Activated T-helper 17 cell treated with anti-CD3 and anti-CD28 coated beads, Interleukin-2, amount 50 U/mL, for 72 hours (primary cell): ENCODE results near the gene GBP7. TPM values are rescaled to one million over a fixed set of nuclear protein-coding genes. Genes with fewer than 3 reads are reported as not detected.
"Not testable (repeated sequence)": the region's sequence is repeated elsewhere in the genome, so short reads cannot be mapped to it uniquely, and the experiment has no call there.

Experiments used
- ATAC-seq: fragments of 150-1000 bp; cut with Tn5 transposase; replicated peaks from 2 replicates; pipeline ENCODE4 v1.10.0; 2021; ENCODE audit warnings: mild to moderate bottlenecking, moderate library complexity
- H3K27ac Mint-ChIP-seq: one replicate; pipeline ENCODE4 v1.8.0; 2022; ENCODE audit warnings: mixed read lengths
- H3K27me3 Mint-ChIP-seq: one replicate; pipeline ENCODE4 v1.8.0; 2022; ENCODE audit warnings: mixed read lengths
- H3K36me3 Mint-ChIP-seq: one replicate; pipeline ENCODE4 v1.8.0; 2022; ENCODE audit warnings: low read depth, mild to moderate bottlenecking, mixed read lengths
- H3K4me1 Mint-ChIP-seq: one replicate; pipeline ENCODE4 v1.8.0; 2022; ENCODE audit warnings: mixed read lengths
- H3K4me3 Mint-ChIP-seq: one replicate; pipeline ENCODE4 v1.8.0; 2022; ENCODE audit warnings: mild to moderate bottlenecking, mixed read lengths
- H3K9me3 Mint-ChIP-seq: one replicate; pipeline ENCODE4 v1.8.0; 2022; ENCODE audit warnings: mixed read lengths
- total RNA-seq, 2 donors: library from RNA; stranded (reverse); gene quantifications; one replicate each; pipeline ENCODE4 v1.2.3, GENCODE V29; 2022

The GBP7 gene
- total RNA-seq, 2 donors from 2014 or later = not detected

- no peak overlapping the region for H3K27ac Mint-ChIP-seq
- no peaks in the 10 kb centered on the region for H3K9me3 Mint-ChIP-seq
- no peak overlapping the region for H3K4me3 Mint-ChIP-seq
- H3K36me3 Mint-ChIP-seq = no peaks in the 10 kb centered on the region
- peaks cover 10% of the 10 kb centered on the region for H3K27me3 Mint-ChIP-seq
- peaks cover 4% of the 10 kb centered on the region for H3K4me1 Mint-ChIP-seq
- no peak for ATAC-seq
Measured at GRCh38 chr1:89149229-89149628, 26.6 kb downstream of the GBP7 start.

GRCh38 chr1:89147678-89148658 is 27.8 kb downstream of the GBP7 start:
- no peak overlapping the region for H3K27ac Mint-ChIP-seq

GRCh38 chr1:89146721-89147120 is 29.1 kb downstream of the GBP7 start:
- Mint-ChIP-seq H3K27ac (no peak overlapping the region), H3K36me3 (no peaks in the 10 kb centered on the region), H3K27me3 (peaks cover 7% of the 10 kb centered on the region), H3K4me1 (peaks cover 4% of the 10 kb centered on the region), H3K4me3 (no peak overlapping the region), H3K9me3 (no peaks in the 10 kb centered on the region)
- no peak for ATAC-seq

More at GRCh38 chr1:89147678-89148658, 27.8 kb downstream of the GBP7 start:
- H3K4me3 Mint-ChIP-seq = no peak overlapping the region
- peaks cover 4% of the 10 kb centered on the region for H3K4me1 Mint-ChIP-seq
- H3K9me3 Mint-ChIP-seq = no peaks in the 10 kb centered on the region
- no peak for ATAC-seq
- H3K27me3 Mint-ChIP-seq = peaks cover 10% of the 10 kb centered on the region
- no peaks in the 10 kb centered on the region for H3K36me3 Mint-ChIP-seq

GRCh38 chr1:89143484-89143883 is 32.3 kb downstream of the GBP7 start:
- Mint-ChIP-seq H3K9me3 (no peaks in the 10 kb centered on the region), H3K4me3 (no peak overlapping the region), H3K27ac (no peak overlapping the region), H3K36me3 (no peaks in the 10 kb centered on the region), H3K27me3 (peaks cover 6% of the 10 kb centered on the region), H3K4me1 (peaks cover 4% of the 10 kb centered on the region)
- no peak for ATAC-seq

GRCh38 chr1:89142160-89142559 is 33.6 kb downstream of the GBP7 start:
- Mint-ChIP-seq H3K4me1 (no peaks in the 10 kb centered on the region), H3K9me3 (no peaks in the 10 kb centered on the region), H3K36me3 (no peaks in the 10 kb centered on the region), H3K27ac (no peak overlapping the region), H3K4me3 (no peak overlapping the region), H3K27me3 (no peaks in the 10 kb centered on the region)
- ATAC-seq = no peak

GRCh38 chr1:89133747-89134146 is 42.1 kb downstream of the GBP7 start:
- ATAC-seq = no peak
- H3K27ac Mint-ChIP-seq = no peak overlapping the region
- peaks cover 2% of the 10 kb centered on the region for H3K36me3 Mint-ChIP-seq
- H3K9me3 Mint-ChIP-seq = peaks cover 4% of the 10 kb centered on the region
- peaks cover 13% of the 10 kb centered on the region for H3K4me1 Mint-ChIP-seq
- H3K27me3 Mint-ChIP-seq = no peaks in the 10 kb centered on the region
- H3K4me3 Mint-ChIP-seq = no peak overlapping the region

- no peak overlapping the region for H3K27ac Mint-ChIP-seq
Measured at GRCh38 chr1:89130716-89131115, 45.1 kb downstream of the GBP7 start.

GRCh38 chr1:89129911-89130310 is 45.9 kb downstream of the GBP7 start:
- peaks cover 4% of the 10 kb centered on the region for H3K9me3 Mint-ChIP-seq

More at GRCh38 chr1:89130716-89131115, 45.1 kb downstream of the GBP7 start:
- peaks cover 17% of the 10 kb centered on the region for H3K36me3 Mint-ChIP-seq
- H3K4me3 Mint-ChIP-seq = no peak overlapping the region
- H3K9me3 Mint-ChIP-seq = peaks cover 4% of the 10 kb centered on the region
- no peaks in the 10 kb centered on the region for H3K27me3 Mint-ChIP-seq
- peaks cover 21% of the 10 kb centered on the region for H3K4me1 Mint-ChIP-seq
- no peak for ATAC-seq

GRCh38 chr1:89128003-89128458 is 47.8 kb downstream of the GBP7 start:
- H3K9me3 Mint-ChIP-seq, H3K27me3 Mint-ChIP-seq, ATAC-seq: not testable (repeated sequence)
- Mint-ChIP-seq H3K27ac (peak overlapping the region; percentile 95), H3K36me3 (peaks cover 17% of the 10 kb centered on the region), H3K4me3 (peak overlapping the region; percentile 91), H3K4me1 (peaks cover 23% of the 10 kb centered on the region)

More at GRCh38 chr1:89129911-89130310, 45.9 kb downstream of the GBP7 start:
- H3K27me3 Mint-ChIP-seq = no peaks in the 10 kb centered on the region
- H3K27ac Mint-ChIP-seq = peak overlapping the region; percentile 95
- no peak for ATAC-seq
- H3K4me1 Mint-ChIP-seq = peaks cover 21% of the 10 kb centered on the region
- peaks cover 17% of the 10 kb centered on the region for H3K36me3 Mint-ChIP-seq
- H3K4me3 Mint-ChIP-seq = peak overlapping the region; percentile 91

- H3K4me3 Mint-ChIP-seq = peak overlapping the region; percentile 91
- peak overlapping the region; percentile 98 for H3K27ac Mint-ChIP-seq
- H3K27me3 Mint-ChIP-seq, H3K9me3 Mint-ChIP-seq: not testable (repeated sequence)
- peak; percentile 67 for ATAC-seq
- H3K36me3 Mint-ChIP-seq = peaks cover 17% of the 10 kb centered on the region
- H3K4me1 Mint-ChIP-seq = peaks cover 31% of the 10 kb centered on the region
Measured at GRCh38 chr1:89126602-89127565, 48.9 kb downstream of the GBP7 start.

GRCh38 chr1:89125913-89126580 is 49.8 kb downstream of the GBP7 start, which contains the start of gene GBP2:
Gene GBP2 (minus strand): TSS chr1:89126114. CDS start chr1:89121966, 4,148 bp downstream.
- peak within 1 kb of the TSS; percentile 98 for H3K27ac Mint-ChIP-seq
- H3K4me1 Mint-ChIP-seq = peaks cover 31% of the 10 kb centered on the region
- H3K4me3 Mint-ChIP-seq = peak within 1 kb of the TSS; percentile 91
- ATAC-seq = peak; percentile 83
- peaks cover 4% of the 10 kb centered on the region for H3K9me3 Mint-ChIP-seq
- H3K36me3 Mint-ChIP-seq = peaks cover 17% of the 10 kb centered on the region
- no peaks in the 10 kb centered on the region for H3K27me3 Mint-ChIP-seq

GRCh38 chr1:89125240-89125912 is 50.4 kb downstream of the GBP7 start:
- Mint-ChIP-seq H3K36me3 (peaks cover 17% of the 10 kb centered on the region), H3K27ac (peak overlapping the region; percentile 98)

GRCh38 chr1:89121641-89122040 is 54.2 kb downstream of the GBP7 start:
- Mint-ChIP-seq H3K9me3 (no peaks in the 10 kb centered on the region), H3K4me1 (peaks cover 10% of the 10 kb centered on the region), H3K27me3 (no peaks in the 10 kb centered on the region), H3K27ac (no peak overlapping the region), H3K4me3 (peak overlapping the region; percentile 91), H3K36me3 (peaks cover 1% of the 10 kb centered on the region)
- no peak for ATAC-seq

More at GRCh38 chr1:89125240-89125912, 50.4 kb downstream of the GBP7 start:
- H3K4me3 Mint-ChIP-seq = peak overlapping the region; percentile 91
- peaks cover 30% of the 10 kb centered on the region for H3K4me1 Mint-ChIP-seq
- H3K27me3 Mint-ChIP-seq = no peaks in the 10 kb centered on the region
- ATAC-seq = peak; percentile 25
- peaks cover 4% of the 10 kb centered on the region for H3K9me3 Mint-ChIP-seq
